Neuronal stem cell (in vitro differentiated cells): Measurements from ENCODE around the gene LETMD1.

Experiments
- DNase-seq: peaks from one replicate; pipeline ENCODE4 v3.0.0-alpha.2; 2013; ENCODE audit warnings: low spot score
- H2AFZ ChIP-seq: one replicate; pipeline ENCODE4 v1.6.1; 2013; ENCODE audit warnings: mild to moderate bottlenecking, low read length, inconsistent platforms
- H2AK5ac ChIP-seq: 2 replicates; pipeline ENCODE4 v1.6.1; 2013; ENCODE audit warnings: low read depth, mild to moderate bottlenecking, inconsistent platforms, low read length, moderate library complexity, mixed read lengths
- H2BK120ac ChIP-seq: 2 replicates; pipeline ENCODE4 v1.6.1; 2013; ENCODE audit warnings: low read depth, mild to moderate bottlenecking, inconsistent platforms, low read length, moderate library complexity, mixed read lengths
- H2BK12ac ChIP-seq: one replicate; pipeline ENCODE4 v1.6.1; 2013; ENCODE audit warnings: low read length, inconsistent platforms
- H2BK15ac ChIP-seq: 2 replicates; pipeline ENCODE4 v1.6.1; 2013; ENCODE audit warnings: mild to moderate bottlenecking, low read length, inconsistent platforms, mixed read lengths
- H2BK5ac ChIP-seq: one replicate; pipeline ENCODE4 v1.6.1; 2013; ENCODE audit warnings: inconsistent platforms, mild to moderate bottlenecking, low read length, moderate library complexity
- H3K14ac ChIP-seq: one replicate; pipeline ENCODE4 v1.6.1; 2013; ENCODE audit warnings: low read length, inconsistent platforms
- H3K18ac ChIP-seq: 2 replicates; pipeline ENCODE4 v1.6.1; 2013; ENCODE audit warnings: low read length, inconsistent platforms
- H3K23ac ChIP-seq: 2 replicates; pipeline ENCODE4 v1.6.1; 2013; ENCODE audit warnings: low read depth, mild to moderate bottlenecking, mixed read lengths, low read length, inconsistent platforms; ENCODE audit not compliant: poor library complexity
- H3K27ac ChIP-seq: replicated peaks from 3 replicates; pipeline ENCODE4 v1.5.1; 2013; ENCODE audit warnings: low read length, inconsistent platforms
- H3K27me3 ChIP-seq, 3 experiments: 2 replicates each; pipeline ENCODE4 v1.6.1; 2013; ENCODE audit warnings: low read length in 3 of 3, mild to moderate bottlenecking in 2 of 3, inconsistent platforms in 1 of 3, low read depth in 1 of 3, mixed read lengths in 1 of 3, moderate library complexity in 1 of 3; ENCODE audit not compliant: control insufficient read depth in 3 of 3, insufficient read depth in 3 of 3
- H3K36me3 ChIP-seq, 2 donors: replicated peaks in 1 of 2; 2 replicates each; pipeline ENCODE4 v1.6.1; 2013; ENCODE audit warnings: low read length in 2 of 2; ENCODE audit not compliant: control insufficient read depth in 2 of 2, insufficient read depth in 2 of 2
- H3K4ac ChIP-seq: 2 replicates; pipeline ENCODE4 v1.6.1; 2013; ENCODE audit warnings: inconsistent platforms, mild to moderate bottlenecking, low read length, moderate library complexity
- H3K4me1 ChIP-seq, 2 donors: 1 replicate in 1 of 2; 2 replicates in 1 of 2; pipeline ENCODE4 v1.6.1; 2013; ENCODE audit warnings: low read length in 2 of 2, low read depth in 1 of 2; ENCODE audit not compliant: control insufficient read depth in 2 of 2, insufficient read depth in 1 of 2
- H3K4me2 ChIP-seq: one replicate; pipeline ENCODE4 v1.6.1; 2013; ENCODE audit warnings: mild to moderate bottlenecking, low read length, inconsistent platforms; ENCODE audit not compliant: insufficient read depth, poor library complexity, severe bottlenecking
- H3K4me3 ChIP-seq, 2 donors: 2 replicates each; pipeline ENCODE4 v1.5.1; 2013; ENCODE audit warnings: low read length in 2 of 2, mild to moderate bottlenecking in 2 of 2, inconsistent platforms in 1 of 2, moderate library complexity in 1 of 2
- H3K79me1 ChIP-seq: one replicate; pipeline ENCODE4 v1.6.1; 2013; ENCODE audit warnings: low read depth, mild to moderate bottlenecking, inconsistent platforms, low read length, moderate library complexity
- H3K9ac ChIP-seq: one replicate; pipeline ENCODE4 v1.6.1; 2013; ENCODE audit warnings: mild to moderate bottlenecking, low read depth, low read length, inconsistent platforms; ENCODE audit not compliant: poor library complexity
- H3K9me3 ChIP-seq, 2 donors: replicated peaks in 1 of 2; 2 replicates each; pipeline versions ENCODE3 to v1.6.1; 2013; ENCODE audit warnings: low read length in 2 of 2, mild to moderate bottlenecking in 2 of 2, inconsistent platforms in 1 of 2, low read depth in 1 of 2, mixed read lengths in 1 of 2, moderate library complexity in 1 of 2; ENCODE audit not compliant: control insufficient read depth in 2 of 2, insufficient read depth in 1 of 2
- H4K8ac ChIP-seq: one replicate; pipeline ENCODE4 v1.6.1; 2013; ENCODE audit warnings: low read depth, mild to moderate bottlenecking, inconsistent platforms, low read length, moderate library complexity
- H4K91ac ChIP-seq: one replicate; pipeline ENCODE4 v1.6.1; 2013; ENCODE audit warnings: low read length, low read depth, mild to moderate bottlenecking, inconsistent platforms; ENCODE audit not compliant: poor library complexity
- WGBS, 2 donors: extraction: QIAGEN DNeasy Blood & Tissue Kit; methylation state at CpG; one replicate each; pipeline ENCODE4 v1.1.7; 2013; ENCODE audit warnings: missing lambda C conversion rate in 2 of 2, mixed read lengths in 1 of 2; ENCODE audit not compliant: insufficient read length in 2 of 2, insufficient replicate concordance in 1 of 2; ENCODE audit errors: extremely low coverage in 2 of 2; 5-methylcytosine and 5-hydroxymethylcytosine counted together

The LETMD1 gene

DNA sequence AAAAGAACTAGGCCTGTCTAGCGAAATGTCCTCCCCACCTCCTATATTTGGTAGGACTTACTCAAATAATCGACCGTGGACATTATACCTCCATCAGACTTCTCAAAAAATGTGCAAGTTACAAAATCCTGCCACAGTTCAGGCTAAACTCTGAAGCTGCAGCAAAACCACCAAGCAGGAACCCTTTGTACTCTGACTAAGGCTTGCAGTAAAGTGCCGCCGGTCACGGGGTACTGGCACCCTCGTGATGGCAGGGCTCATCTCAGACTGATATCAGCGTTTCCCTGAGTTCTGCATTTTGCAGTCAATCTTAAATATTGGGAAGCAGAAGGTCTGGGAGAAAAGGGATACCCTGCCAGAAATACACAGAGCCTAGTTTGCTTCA is 39.1 kb upstream of the LETMD1 start:
- H3K9ac ChIP-seq: no peak overlapping the region
- H2BK12ac ChIP-seq: no peak overlapping the region
- H3K23ac ChIP-seq: no peak overlapping the region
- H3K4ac ChIP-seq: no peak overlapping the region
- no peak overlapping the region for H3K4me2 ChIP-seq
- H3K9me3 ChIP-seq: peaks cover 0 to 2% of the 10 kb centered on the region in 2 donors
- no peak overlapping the region for H4K91ac ChIP-seq
- no peak overlapping the region for H3K18ac ChIP-seq
- no peak overlapping the region for H3K14ac ChIP-seq
- H3K4me3 ChIP-seq: no peak overlapping the region
- no peaks in the 10 kb centered on the region for H3K27me3 ChIP-seq
- no peak overlapping the region for H4K8ac ChIP-seq
- H2BK120ac ChIP-seq: no peak overlapping the region
- peaks cover 0 to 3% of the 10 kb centered on the region in 2 donors for H3K4me1 ChIP-seq
- no CpG with 5 or more reads among the region's 8 CpGs for WGBS, 2 donors
- DNase-seq: no peak
- no peak overlapping the region for H2BK5ac ChIP-seq
- H3K36me3 ChIP-seq: peaks cover 11 to 38% of the 10 kb centered on the region in 2 donors
- peaks cover 1% of the 10 kb centered on the region for H3K79me1 ChIP-seq
- no peak overlapping the region for H2BK15ac ChIP-seq
- no peak overlapping the region for H2AFZ ChIP-seq
- H2AK5ac ChIP-seq: no peak overlapping the region
- H3K27ac ChIP-seq: no peak overlapping the region

- Histone ChIP-seq H3K27ac (no peak overlapping the region), H4K8ac (no peak overlapping the region), H3K27me3 (no peaks in the 10 kb centered on the region), H3K9me3 (no peaks in the 10 kb centered on the region), H3K23ac (no peak overlapping the region), H3K4ac (no peak overlapping the region), H2BK5ac (no peak overlapping the region), H3K79me1 (no peaks in the 10 kb centered on the region), H3K4me1 (peaks cover 0 to 3% of the 10 kb centered on the region in 2 donors), H3K4me2 (no peak overlapping the region), H3K14ac (no peak overlapping the region), H2BK120ac (no peak overlapping the region), H2AK5ac (no peak overlapping the region), H2AFZ (no peak overlapping the region), H3K18ac (no peak overlapping the region), H4K91ac (no peak overlapping the region), H2BK15ac (no peak overlapping the region), H2BK12ac (no peak overlapping the region), H3K4me3 (no peak overlapping the region), H3K36me3 (peaks cover 2 to 16% of the 10 kb centered on the region in 2 donors), H3K9ac (no peak overlapping the region)
- no peak for DNase-seq
- no CpG with 5 or more reads among the region's 4 CpGs for WGBS, 2 donors
Measured at GRCh38 chr12:51011955-51012354, 36.2 kb upstream of the LETMD1 start.

DNA sequence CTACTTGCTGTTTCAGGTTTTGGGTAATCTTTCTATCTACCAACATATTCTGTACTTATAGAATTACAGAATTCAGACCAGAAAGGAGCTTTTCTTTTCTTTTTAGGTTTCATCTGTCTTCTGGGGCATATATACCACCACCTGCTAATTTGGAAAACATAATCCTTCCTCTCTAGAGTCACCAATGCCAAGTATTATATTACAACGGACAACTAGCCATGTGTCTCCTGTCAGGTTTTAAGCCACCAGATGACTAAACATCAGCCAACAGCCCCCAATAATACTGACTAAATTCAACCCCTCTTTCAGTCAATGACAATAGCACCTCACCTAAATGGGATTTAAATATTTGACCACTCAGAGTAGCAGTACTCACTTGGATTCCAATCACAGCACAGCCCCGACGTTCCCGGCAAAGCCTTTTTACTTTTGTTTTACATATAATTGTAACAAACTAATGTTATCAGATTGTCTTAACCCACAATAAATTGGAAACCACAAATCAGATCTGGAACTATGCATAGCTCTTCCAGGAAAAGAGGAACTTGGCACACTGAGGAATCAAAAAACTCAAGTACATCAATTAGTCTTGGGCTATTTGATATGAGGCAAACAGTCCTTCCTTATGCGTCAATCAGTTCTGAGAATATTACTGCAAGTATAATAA is 35.4 kb upstream of the LETMD1 start:
- Histone ChIP-seq H2BK12ac (no peak overlapping the region), H4K91ac (no peak overlapping the region), H3K9ac (no peak overlapping the region), H3K14ac (no peak overlapping the region), H2AFZ (no peak overlapping the region), H3K36me3 (peaks cover 0 to 8% of the 10 kb centered on the region in 2 donors), H3K18ac (no peak overlapping the region), H2AK5ac (no peak overlapping the region), H2BK120ac (no peak overlapping the region), H3K27ac (no peak overlapping the region), H3K4ac (no peak overlapping the region), H3K27me3 (no peaks in the 10 kb centered on the region), H3K23ac (no peak overlapping the region), H2BK5ac (no peak overlapping the region), H3K4me3 (no peak overlapping the region), H3K9me3 (no peaks in the 10 kb centered on the region), H3K4me2 (no peak overlapping the region), H4K8ac (no peak overlapping the region), H3K79me1 (no peaks in the 10 kb centered on the region), H2BK15ac (no peak overlapping the region), H3K4me1 (peaks cover 0 to 3% of the 10 kb centered on the region in 2 donors)
- DNase-seq: no peak
- WGBS, 2 donors: no CpG with 5 or more reads among the region's 5 CpGs

DNA sequence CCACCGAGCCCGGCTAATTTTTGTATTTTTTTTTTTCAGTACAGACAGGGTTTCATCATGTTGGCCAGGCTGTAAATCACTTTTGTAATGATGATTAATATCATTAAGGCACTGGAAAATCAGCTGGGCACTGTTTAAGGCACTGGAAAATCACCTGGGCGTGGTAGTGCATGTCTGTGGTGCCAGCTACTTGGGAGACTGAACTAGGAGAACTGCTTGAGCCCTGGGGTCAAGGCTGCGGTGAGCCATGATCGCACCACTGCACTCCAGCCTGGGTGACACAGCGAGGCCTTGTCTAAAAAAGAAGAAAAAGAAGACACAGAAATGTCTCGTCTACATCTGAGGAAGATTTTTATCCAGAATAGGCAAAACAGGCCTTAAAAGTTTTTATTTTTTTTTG is 34.7 kb upstream of the LETMD1 start:
- no peak overlapping the region for H3K27ac ChIP-seq
- H3K9ac ChIP-seq: no peak overlapping the region
- peaks cover 0 to under 1% of the 10 kb centered on the region in 2 donors for H3K36me3 ChIP-seq
- no CpG with 5 or more reads among the region's 7 CpGs for WGBS, 2 donors
- H3K4me3 ChIP-seq: no peak overlapping the region
- H3K4me1 ChIP-seq: peaks cover 0 to 3% of the 10 kb centered on the region in 2 donors
- H2BK120ac ChIP-seq: no peak overlapping the region
- H2BK15ac ChIP-seq: no peak overlapping the region
- H3K18ac ChIP-seq: no peak overlapping the region
- DNase-seq: no peak
- no peak overlapping the region for H2AK5ac ChIP-seq
- no peak overlapping the region for H3K4ac ChIP-seq
- no peak overlapping the region for H3K4me2 ChIP-seq
- H2BK5ac ChIP-seq: no peak overlapping the region
- H3K14ac ChIP-seq: no peak overlapping the region
- H3K23ac ChIP-seq: no peak overlapping the region
- no peak overlapping the region for H4K91ac ChIP-seq
- no peak overlapping the region for H4K8ac ChIP-seq
- no peaks in the 10 kb centered on the region for H3K79me1 ChIP-seq
- no peaks in the 10 kb centered on the region for H3K27me3 ChIP-seq
- H2BK12ac ChIP-seq: no peak overlapping the region
- no peaks in the 10 kb centered on the region for H3K9me3 ChIP-seq
- no peak overlapping the region for H2AFZ ChIP-seq
